Fibroblast of skin of left quadriceps (primary cell): ENCODE results near the gene RNF208.

Source experiments
- DNase-seq, 2 experiments: peaks; one replicate each; pipeline ENCODE4 v3.0.0-alpha.2; 2013; ENCODE audit warnings: low read depth in 2 of 2

Gene RNF208

DNA sequence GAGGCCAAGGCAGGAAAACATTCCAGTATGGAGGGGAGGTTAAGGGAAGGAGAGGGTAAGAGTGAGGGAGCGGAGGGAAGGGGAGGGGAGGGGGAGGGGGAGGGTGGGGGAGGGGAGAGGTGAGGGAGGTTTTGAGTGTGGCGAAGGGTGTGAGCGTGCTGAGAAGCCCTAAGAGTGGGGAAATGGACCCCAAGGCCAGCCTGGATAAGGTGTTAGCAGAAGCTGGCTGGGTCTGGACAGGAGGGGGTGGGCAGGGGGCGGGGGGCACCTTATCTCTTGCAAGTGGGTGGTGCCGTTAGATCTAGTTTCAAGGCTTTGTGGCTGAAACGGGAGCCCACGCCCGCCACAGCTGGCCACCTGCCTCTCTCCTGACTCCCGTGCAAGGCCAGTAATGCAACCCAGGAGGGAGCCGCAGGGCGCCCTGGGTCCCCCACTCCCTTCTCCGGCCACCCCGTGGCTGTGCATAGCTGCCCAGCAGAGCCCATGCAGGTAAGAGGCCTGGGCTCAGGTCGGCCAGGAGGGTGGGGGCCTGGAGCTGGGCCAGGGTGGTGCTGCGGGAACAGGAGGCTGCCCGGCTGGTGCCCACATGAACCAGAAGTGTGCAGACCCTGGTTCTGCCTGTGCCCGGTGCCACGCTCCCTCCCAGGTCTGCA lies 5.9 kb upstream of the RNF208 start:
- DNase-seq = no peak

DNA sequence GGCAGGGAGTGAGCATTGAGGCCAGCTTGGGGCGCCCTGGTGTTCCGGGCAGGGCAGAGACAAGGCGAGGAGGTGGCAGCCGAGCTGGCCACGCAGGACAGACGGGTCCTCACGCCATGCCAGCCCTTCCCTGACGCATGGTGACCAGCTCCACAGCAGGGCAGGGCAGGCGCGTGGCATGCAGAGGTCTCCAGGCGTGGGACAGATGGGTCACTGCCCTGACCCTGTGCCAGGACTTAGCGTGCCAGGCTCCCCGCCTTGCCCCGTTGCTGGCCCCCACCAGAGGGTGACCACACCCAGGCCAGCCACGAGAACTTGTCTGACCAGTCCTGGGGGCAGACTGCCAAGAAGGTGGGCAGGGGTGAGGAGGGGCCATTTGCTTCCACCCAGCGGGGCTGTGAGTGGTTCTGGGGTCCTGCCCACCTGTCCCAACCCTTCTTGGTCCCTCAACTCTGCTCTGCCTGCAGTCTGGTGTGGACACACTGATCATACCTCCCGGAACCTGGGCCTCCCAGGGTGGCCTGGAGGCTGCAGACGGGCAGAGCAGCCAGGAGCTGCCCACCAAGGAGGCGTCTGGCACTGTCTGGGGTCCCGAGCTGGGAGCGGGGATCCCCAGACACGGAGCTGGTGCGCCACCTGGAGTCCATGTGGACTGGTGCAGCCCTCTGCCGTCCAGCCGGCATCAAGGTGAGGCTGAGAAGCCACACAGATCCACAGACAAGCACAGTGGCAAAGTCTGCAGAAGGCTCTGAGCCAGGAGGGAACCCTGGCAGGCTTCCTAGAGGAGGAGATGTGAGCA lies 5.2 kb upstream of the RNF208 start, which contains the start of gene RNF224:
RNF224 (plus strand) TSS at position 449 of the 799 bp plus-strand sequence. CDS start 834 bp downstream, outside the sequence.
- peak; percentile 22 to 36 for DNase-seq

GRCh38 chr9:137226338-137227053 lies 4.5 kb upstream of the RNF208 start:
- DNase-seq = no peak

- no peak for DNase-seq
Measured at GRCh38 chr9:137225699-137226331, 3.8 kb upstream of the RNF208 start.

DNA sequence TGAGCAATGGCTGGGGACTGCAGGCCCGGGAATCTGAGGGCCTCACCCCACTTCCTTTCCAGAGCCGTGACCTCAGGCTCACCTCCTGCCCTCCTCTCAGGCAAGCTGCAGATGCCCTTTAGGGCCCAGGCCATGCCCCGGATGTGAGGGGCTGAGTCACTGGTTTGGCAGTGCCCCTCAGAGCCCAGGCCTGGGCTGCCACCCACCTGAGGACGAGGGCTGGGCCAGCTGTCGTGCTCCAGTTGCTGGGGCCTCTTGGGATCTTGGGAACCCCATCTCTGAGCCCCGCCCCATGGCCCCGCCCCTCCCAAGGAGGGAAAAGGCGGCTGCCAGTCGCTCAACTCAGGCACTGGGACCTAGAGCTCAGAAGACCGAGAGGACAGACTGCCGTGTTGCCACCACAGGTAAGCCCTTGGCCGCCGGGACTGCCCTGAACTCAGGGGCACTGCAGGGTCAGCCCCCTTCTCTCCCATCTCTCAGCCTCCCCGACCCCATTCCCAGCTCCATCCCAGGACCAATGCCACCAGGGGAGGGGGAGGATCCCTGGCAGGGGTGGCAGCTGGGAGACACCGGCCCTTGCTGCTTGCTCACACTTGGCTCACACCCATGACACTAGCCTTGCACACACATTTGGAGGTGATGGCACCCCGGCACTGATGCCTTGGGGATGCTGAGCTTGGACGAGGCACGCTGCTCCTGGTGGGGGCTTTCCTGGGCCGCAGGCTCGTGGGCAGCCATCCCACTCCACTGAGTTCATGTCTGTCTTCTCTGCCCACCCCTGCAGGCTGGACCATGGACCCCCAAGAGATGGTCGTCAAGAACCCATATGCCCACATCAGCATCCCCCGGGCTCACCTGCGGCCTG lies 3.0 kb upstream of the RNF208 start, which contains the start of gene CYSRT1:
CYSRT1 (plus strand) TSS at position 345 of the 865 bp plus-strand sequence; CDS start at position 793, 448 bp downstream.
- no peak for DNase-seq

- DNase-seq = peak; percentile 97
Measured at GRCh38 chr9:137223078-137223970, 1.3 kb upstream of the RNF208 start.

DNA sequence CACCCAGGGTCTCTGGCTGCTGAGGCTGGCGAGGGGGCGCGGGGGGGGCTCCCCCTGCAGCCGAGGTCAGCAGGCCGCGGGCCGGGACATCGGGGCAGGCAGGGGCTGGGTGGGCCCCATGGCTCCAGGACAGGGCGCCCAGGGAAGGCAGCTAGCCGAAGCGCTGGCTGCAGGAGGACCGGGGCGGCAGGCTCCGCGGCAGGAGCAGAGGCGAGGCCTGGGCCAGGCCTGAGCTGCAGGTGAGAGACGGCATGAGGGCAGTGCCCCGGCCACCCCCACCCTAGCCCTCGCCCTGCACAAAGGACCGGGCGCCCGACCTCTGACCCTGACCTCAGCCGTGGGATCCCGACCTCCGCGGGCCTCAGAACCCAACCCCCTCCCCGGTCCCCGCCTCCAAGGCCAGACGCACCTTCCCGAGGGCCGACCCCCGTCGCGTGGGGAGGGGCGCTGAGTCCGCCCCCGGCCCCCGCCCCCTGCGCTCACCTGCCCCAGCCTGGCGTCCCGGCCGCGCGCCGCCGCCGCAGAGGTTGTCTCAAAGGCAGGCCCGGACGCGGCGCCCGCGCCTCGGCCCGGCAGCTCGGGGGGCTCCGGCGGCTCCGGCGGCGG lies 431 bp downstream of the RNF208 start:
- DNase-seq = no peak

GRCh38 chr9:137221095-137221505 lies 940 bp downstream of the RNF208 start:
- DNase-seq = no peak

DNA sequence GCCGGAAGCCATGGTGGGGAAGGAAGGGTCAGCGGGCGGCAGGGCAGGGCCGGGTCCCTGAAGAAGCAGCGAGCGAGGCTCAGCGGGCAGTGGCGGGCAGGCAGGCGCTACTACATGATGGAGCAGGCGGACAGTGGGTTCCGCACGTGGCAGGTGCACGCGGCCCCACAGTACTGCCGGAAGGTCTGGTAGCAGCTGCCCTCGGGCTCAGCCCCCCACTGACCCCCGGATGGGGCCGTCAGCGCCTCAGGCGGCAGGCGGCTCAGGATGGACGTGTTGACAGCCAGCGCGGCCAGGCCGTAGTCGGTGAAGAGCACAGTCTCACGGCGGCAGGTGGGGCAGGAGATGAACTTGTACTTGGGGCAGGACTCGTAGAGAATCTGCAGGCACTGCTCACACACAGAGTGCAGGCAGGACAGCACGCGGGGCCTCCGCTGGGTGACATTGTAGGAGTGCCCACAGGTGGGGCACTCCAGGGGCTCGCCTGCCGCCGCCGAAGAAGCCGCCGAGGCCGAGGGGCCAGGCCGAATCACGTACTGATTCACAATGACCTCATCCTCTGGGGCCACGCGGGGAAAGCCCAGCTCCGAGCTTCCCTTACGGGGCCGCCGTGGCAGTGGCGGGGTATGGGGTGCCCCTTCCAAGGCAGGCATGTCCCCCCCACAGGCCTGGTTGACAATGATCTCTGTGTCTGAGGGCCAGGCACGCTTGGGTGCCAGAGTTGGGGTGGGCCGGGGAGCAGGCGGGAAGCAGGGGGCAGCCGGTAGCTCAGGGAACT lies 1.5 kb downstream of the RNF208 start:
- no peak for DNase-seq

- no peak for DNase-seq
Measured at GRCh38 chr9:137219757-137220316, 2.2 kb downstream of the RNF208 start.

GRCh38 chr9:137218754-137219271 lies 3.2 kb downstream of the RNF208 start:
- no peak for DNase-seq

GRCh38 chr9:137218212-137218753 lies 3.8 kb downstream of the RNF208 start:
- no peak for DNase-seq

- no peak for DNase-seq
Measured at GRCh38 chr9:137217276-137218211, 4.5 kb downstream of the RNF208 start.

DNA sequence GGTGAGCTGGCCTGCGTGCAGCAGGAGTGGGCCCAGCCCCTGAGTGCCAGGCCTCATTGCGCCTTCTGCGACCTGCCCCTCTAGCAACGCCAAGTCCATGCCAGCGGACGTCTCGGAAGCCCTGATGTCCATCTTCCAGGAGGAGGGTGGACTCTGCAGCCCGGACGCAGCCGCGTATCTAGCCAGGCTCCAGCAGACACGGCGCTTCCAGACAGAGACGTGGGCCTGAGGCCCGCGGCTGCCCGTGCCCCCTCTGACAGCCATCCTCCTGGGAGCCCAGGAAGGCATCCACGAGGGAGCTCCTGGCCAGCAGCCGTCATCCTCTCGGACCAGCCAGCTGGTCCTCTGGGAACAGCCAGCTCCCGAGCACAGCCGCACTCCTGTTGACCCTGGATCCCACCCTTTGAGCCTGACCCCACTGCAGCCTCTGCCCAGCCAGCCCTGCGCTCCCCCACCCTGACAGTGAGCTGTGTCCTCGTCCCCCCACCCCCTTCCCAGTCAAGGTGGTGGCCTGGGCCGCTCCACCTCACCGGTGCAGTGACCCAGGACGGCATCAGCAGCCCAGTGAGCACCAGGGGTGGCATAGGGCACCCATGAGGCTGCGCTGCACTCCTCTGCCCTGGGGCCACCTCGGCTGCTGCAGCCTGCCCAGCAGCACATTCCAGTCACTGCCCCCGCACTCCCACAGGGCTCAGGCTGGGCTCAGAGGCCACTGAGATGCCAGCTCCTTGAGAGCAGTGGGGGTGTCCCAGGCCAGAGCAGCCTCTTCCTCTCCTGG lies 5.7 kb downstream of the RNF208 start:
- DNase-seq = no peak

GRCh38 chr9:137215196-137215986 lies 6.6 kb downstream of the RNF208 start:
- no peak for DNase-seq
